ENCODE data around the gene BTRC. TPM values are rescaled to one million over a fixed set of nuclear protein-coding genes. Genes with fewer than 3 reads are reported as not detected.
"Not testable (repeated sequence)": the region's sequence is repeated elsewhere in the genome, so short reads cannot be mapped to it uniquely, and the experiment has no call there.

The BTRC gene
- total and polyA plus RNA-seq, 12 donors = 10.0 to 35.3 (median 20.3) TPM

GRCh38 chr10:101414034-101414433 is 60.1 kb downstream of the BTRC start:
- DNase-seq = no peak
- WGBS, 4 donors = 66 to 92% (median 87%) methylated on average over 2 of the region's 2 CpGs
- Histone ChIP-seq H3K4me3 (no peak overlapping the region), H3K27ac (no peak overlapping the region), H3K4me1 (replicated peaks in 1 of 2) (no peaks in the 10 kb centered on the region), H3K36me3 (replicated peaks in 1 of 2) (no peaks in the 10 kb centered on the region), H3K27me3 (no peaks in the 10 kb centered on the region), H3K9me3 (replicated peaks in 1 of 3) (peaks cover 0 to 7% (median 0%) of the 10 kb centered on the region in 3 donors)
- intact Hi-C loops (cut with DNase I) = no loop called here
- TF ChIP-seq POLR2A (IDR thresholded peaks at IDR 0.05) (no peak), CTCF (IDR thresholded peaks at IDR 0.05) (no peak)

GRCh38 chr10:101415884-101416283 is 61.9 kb downstream of the BTRC start:
- no peak for DNase-seq
- no peak for TF ChIP-seq CTCF (IDR thresholded peaks at IDR 0.05)
- no peak for TF ChIP-seq POLR2A (IDR thresholded peaks at IDR 0.05)
- H3K9me3 ChIP-seq (replicated peaks in 1 of 3) = peaks cover 0 to 7% (median 0%) of the 10 kb centered on the region in 3 donors
- no peaks in the 10 kb centered on the region for H3K27me3 ChIP-seq
- WGBS, 4 donors = 89 to 94% (median 91%) methylated on average over 3 of the region's 3 CpGs
- intact Hi-C loops (cut with DNase I) = no loop called here
- no peaks in the 10 kb centered on the region for H3K36me3 ChIP-seq (replicated peaks in 1 of 2)
- no peak overlapping the region for H3K4me3 ChIP-seq
- no peak overlapping the region for H3K27ac ChIP-seq
- no peaks in the 10 kb centered on the region for H3K4me1 ChIP-seq (replicated peaks in 1 of 2)

- H3K36me3 ChIP-seq (replicated peaks in 1 of 2); H3K4me1 ChIP-seq (replicated peaks in 1 of 2); H3K27ac ChIP-seq; H3K9me3 ChIP-seq (replicated peaks in 1 of 3); intact Hi-C loops (cut with DNase I); DNase-seq; H3K4me3 ChIP-seq; H3K27me3 ChIP-seq: not testable (repeated sequence)
- 80 to 100% (median 100%) methylated on average over 1 of the region's 1 CpG for WGBS, 4 donors
Observed at GRCh38 chr10:101421967-101422366, 68.0 kb downstream of the BTRC start.

GRCh38 chr10:101425535-101425934 is 71.6 kb downstream of the BTRC start:
- intact Hi-C loops (cut with DNase I) = no loop called here
- Histone ChIP-seq H3K4me3 (no peak overlapping the region), H3K27ac (no peak overlapping the region), H3K27me3 (no peaks in the 10 kb centered on the region), H3K9me3 (replicated peaks in 1 of 3) (no peaks in the 10 kb centered on the region), H3K4me1 (replicated peaks in 1 of 2) (no peaks in the 10 kb centered on the region), H3K36me3 (replicated peaks in 1 of 2) (no peaks in the 10 kb centered on the region)
- WGBS, 4 donors = 79 to 82% (median 81%) methylated on average over 4 of the region's 4 CpGs
- DNase-seq = no peak
- TF ChIP-seq CTCF (IDR thresholded peaks at IDR 0.05) (no peak), POLR2A (IDR thresholded peaks at IDR 0.05) (no peak)

GRCh38 chr10:101428036-101428435 is 74.1 kb downstream of the BTRC start:
- intact Hi-C loops (cut with DNase I) = no loop called here
- Histone ChIP-seq H3K4me1 (replicated peaks in 1 of 2) (no peaks in the 10 kb centered on the region), H3K9me3 (replicated peaks in 1 of 3) (no peaks in the 10 kb centered on the region), H3K27ac (no peak overlapping the region), H3K27me3 (no peaks in the 10 kb centered on the region), H3K36me3 (replicated peaks in 1 of 2) (no peaks in the 10 kb centered on the region), H3K4me3 (no peak overlapping the region)
- DNase-seq = no peak
- 91 to 97% (median 93%) methylated on average over 3 of the region's 3 CpGs for WGBS, 4 donors
- TF ChIP-seq POLR2A (IDR thresholded peaks at IDR 0.05) = no peak
